HEK293 (cell line): ENCODE measurements around the gene ADK.

Source experiments
- EGR2 ChIP-seq: fragments of 450-650 bp; formaldehyde crosslinking; IDR thresholded peaks from 2 replicates; pipeline ENCODE4 v1.5.1; 2016; ENCODE audit warnings: low read depth, missing biosample characterization, missing genetic modification characterization
- FEZF1 ChIP-seq: fragments of 450-650 bp; formaldehyde crosslinking; IDR thresholded peaks from 2 replicates; pipeline ENCODE4 v1.5.1; 2016; ENCODE audit warnings: missing biosample characterization, missing genetic modification characterization
- KLF1 ChIP-seq: fragments of 450-650 bp; formaldehyde crosslinking; IDR thresholded peaks from 2 replicates; pipeline ENCODE4 v1.5.1; 2016; ENCODE audit warnings: missing biosample characterization, missing genetic modification characterization
- MYNN ChIP-seq: fragments of 450-650 bp; formaldehyde crosslinking; IDR thresholded peaks from 2 replicates; pipeline ENCODE4 v1.5.1; 2016; ENCODE audit warnings: missing biosample characterization, missing genetic modification characterization, borderline replicate concordance
- SP2 ChIP-seq: fragments of 450-650 bp; formaldehyde crosslinking; IDR thresholded peaks from 2 replicates; pipeline ENCODE4 v1.5.1; 2016; ENCODE audit warnings: missing biosample characterization, missing genetic modification characterization
- SP7 ChIP-seq: fragments of 450-650 bp; formaldehyde crosslinking; IDR thresholded peaks from 2 replicates; pipeline ENCODE4 v1.5.1; 2016; ENCODE audit warnings: missing biosample characterization, missing genetic modification characterization
- ZBTB8A ChIP-seq: fragments of 450-650 bp; formaldehyde crosslinking; IDR thresholded peaks from 2 replicates; pipeline ENCODE4 v1.5.1; 2016; ENCODE audit warnings: missing biosample characterization, missing genetic modification characterization
- ZEB2 ChIP-seq: fragments of 450-650 bp; formaldehyde crosslinking; IDR thresholded peaks from 2 replicates; pipeline ENCODE4 v1.5.1; 2016; ENCODE audit warnings: missing biosample characterization, missing genetic modification characterization
- ZFP3 ChIP-seq: fragments of 450-650 bp; formaldehyde crosslinking; IDR thresholded peaks from 2 replicates; pipeline ENCODE4 v1.5.1; 2016; ENCODE audit warnings: low read depth, missing biosample characterization, missing genetic modification characterization
- ZFP37 ChIP-seq: fragments of 450-650 bp; formaldehyde crosslinking; IDR thresholded peaks from 2 replicates; pipeline ENCODE4 v1.5.1; 2016; ENCODE audit warnings: missing biosample characterization, missing genetic modification characterization
- ZFP41 ChIP-seq: fragments of 450-650 bp; formaldehyde crosslinking; IDR thresholded peaks from 2 replicates; pipeline ENCODE4 v1.5.1; 2016; ENCODE audit warnings: missing biosample characterization, missing genetic modification characterization, borderline replicate concordance
- ZNF114 ChIP-seq: fragments of 450-650 bp; formaldehyde crosslinking; IDR thresholded peaks from 2 replicates; pipeline ENCODE4 v1.5.0; 2017; ENCODE audit warnings: missing biosample characterization, missing genetic modification characterization
- ZNF223 ChIP-seq: fragments of 450-650 bp; formaldehyde crosslinking; IDR thresholded peaks from 2 replicates; pipeline ENCODE4 v1.5.1; 2016; ENCODE audit warnings: missing biosample characterization, missing genetic modification characterization
- ZNF248 ChIP-seq: fragments of 450-650 bp; formaldehyde crosslinking; IDR thresholded peaks from 2 replicates; pipeline ENCODE4 v1.5.1; 2017; ENCODE audit warnings: missing biosample characterization, missing genetic modification characterization
- ZNF266 ChIP-seq: fragments of 450-650 bp; formaldehyde crosslinking; IDR thresholded peaks from 2 replicates; pipeline ENCODE4 v1.5.1; 2016; ENCODE audit warnings: missing biosample characterization, missing genetic modification characterization, low read depth
- ZNF350 ChIP-seq: fragments of 450-650 bp; formaldehyde crosslinking; IDR thresholded peaks from 2 replicates; pipeline ENCODE4 v1.5.0; 2017; ENCODE audit warnings: missing biosample characterization, mild to moderate bottlenecking, missing genetic modification characterization
- ZNF433 ChIP-seq: fragments of 450-650 bp; formaldehyde crosslinking; IDR thresholded peaks from 2 replicates; pipeline ENCODE4 v1.5.1; 2016; ENCODE audit warnings: missing biosample characterization, missing genetic modification characterization, low read depth
- ZNF549 ChIP-seq: fragments of 450-650 bp; IDR thresholded peaks from 2 replicates; pipeline ENCODE4 v1.5.1; 2018; ENCODE audit warnings: missing biosample characterization, missing genetic modification characterization, mild to moderate bottlenecking, inconsistent platforms, moderate library complexity
- ZNF571 ChIP-seq: fragments of 450-650 bp; formaldehyde crosslinking; IDR thresholded peaks from 2 replicates; pipeline ENCODE4 v1.5.0; 2017; ENCODE audit warnings: missing biosample characterization, missing genetic modification characterization
- ZNF585B ChIP-seq: fragments of 450-650 bp; formaldehyde crosslinking; IDR thresholded peaks from 2 replicates; pipeline ENCODE4 v1.5.1; 2016; ENCODE audit warnings: missing biosample characterization, missing genetic modification characterization
- ZNF624 ChIP-seq: fragments of 450-650 bp; formaldehyde crosslinking; IDR thresholded peaks from 2 replicates; pipeline ENCODE4 v1.5.1; 2017; ENCODE audit warnings: missing biosample characterization, missing genetic modification characterization
- ZNF658 ChIP-seq: fragments of 450-650 bp; formaldehyde crosslinking; IDR thresholded peaks from 2 replicates; pipeline ENCODE4; 2016; ENCODE audit warnings: missing biosample characterization, missing genetic modification characterization
- ZNF707 ChIP-seq: fragments of 450-650 bp; formaldehyde crosslinking; IDR thresholded peaks from 2 replicates; pipeline ENCODE4 v1.5.1; 2016; ENCODE audit warnings: missing biosample characterization, missing genetic modification characterization
- TF ChIP-seq, protein P1 (sequence below): fragments of 450-650 bp; formaldehyde crosslinking; conservative IDR thresholded peaks from 2 replicates; pipeline ENCODE4 v1.5.1; 2016; ENCODE audit warnings: low read depth, missing biosample characterization, missing genetic modification characterization
- TF ChIP-seq, protein P2 (sequence below): fragments of 450-650 bp; formaldehyde crosslinking; IDR thresholded peaks from 2 replicates; pipeline ENCODE4 v1.5.1; 2016; ENCODE audit warnings: missing biosample characterization, missing genetic modification characterization
- TF ChIP-seq, protein P3 (sequence below): fragments of 450-650 bp; IDR thresholded peaks from 2 replicates; pipeline ENCODE4 v1.5.1; 2018; ENCODE audit warnings: missing biosample characterization, mild to moderate bottlenecking, missing genetic modification characterization
- TF ChIP-seq, protein P4 (sequence below): fragments of 450-650 bp; formaldehyde crosslinking; IDR thresholded peaks from 2 replicates; pipeline ENCODE4 v1.5.1; 2016; ENCODE audit warnings: missing biosample characterization, missing genetic modification characterization

Gene ADK

DNA sequence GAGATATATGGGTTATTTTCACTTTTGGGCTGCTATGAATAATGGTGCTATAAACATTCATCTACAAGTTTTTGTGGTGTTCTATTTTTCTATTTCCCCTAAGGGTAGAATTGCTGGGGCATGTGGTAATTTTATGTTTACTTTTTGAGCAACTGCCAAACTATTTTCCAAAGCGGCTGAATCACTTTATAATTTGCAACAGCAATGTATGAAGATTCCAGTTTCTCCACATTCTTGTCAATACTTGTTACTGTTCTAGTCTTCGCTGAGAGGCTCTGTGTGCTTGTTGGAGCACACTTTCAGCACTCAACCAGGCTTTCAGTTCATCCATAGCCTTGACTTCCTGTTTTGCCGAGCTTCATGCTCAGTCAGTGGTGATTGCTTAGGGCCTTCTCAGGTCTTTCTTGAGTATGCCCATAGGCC lies 39.0 kb downstream of the ADK start (continued):
- TF ChIP-seq, protein P1, sequence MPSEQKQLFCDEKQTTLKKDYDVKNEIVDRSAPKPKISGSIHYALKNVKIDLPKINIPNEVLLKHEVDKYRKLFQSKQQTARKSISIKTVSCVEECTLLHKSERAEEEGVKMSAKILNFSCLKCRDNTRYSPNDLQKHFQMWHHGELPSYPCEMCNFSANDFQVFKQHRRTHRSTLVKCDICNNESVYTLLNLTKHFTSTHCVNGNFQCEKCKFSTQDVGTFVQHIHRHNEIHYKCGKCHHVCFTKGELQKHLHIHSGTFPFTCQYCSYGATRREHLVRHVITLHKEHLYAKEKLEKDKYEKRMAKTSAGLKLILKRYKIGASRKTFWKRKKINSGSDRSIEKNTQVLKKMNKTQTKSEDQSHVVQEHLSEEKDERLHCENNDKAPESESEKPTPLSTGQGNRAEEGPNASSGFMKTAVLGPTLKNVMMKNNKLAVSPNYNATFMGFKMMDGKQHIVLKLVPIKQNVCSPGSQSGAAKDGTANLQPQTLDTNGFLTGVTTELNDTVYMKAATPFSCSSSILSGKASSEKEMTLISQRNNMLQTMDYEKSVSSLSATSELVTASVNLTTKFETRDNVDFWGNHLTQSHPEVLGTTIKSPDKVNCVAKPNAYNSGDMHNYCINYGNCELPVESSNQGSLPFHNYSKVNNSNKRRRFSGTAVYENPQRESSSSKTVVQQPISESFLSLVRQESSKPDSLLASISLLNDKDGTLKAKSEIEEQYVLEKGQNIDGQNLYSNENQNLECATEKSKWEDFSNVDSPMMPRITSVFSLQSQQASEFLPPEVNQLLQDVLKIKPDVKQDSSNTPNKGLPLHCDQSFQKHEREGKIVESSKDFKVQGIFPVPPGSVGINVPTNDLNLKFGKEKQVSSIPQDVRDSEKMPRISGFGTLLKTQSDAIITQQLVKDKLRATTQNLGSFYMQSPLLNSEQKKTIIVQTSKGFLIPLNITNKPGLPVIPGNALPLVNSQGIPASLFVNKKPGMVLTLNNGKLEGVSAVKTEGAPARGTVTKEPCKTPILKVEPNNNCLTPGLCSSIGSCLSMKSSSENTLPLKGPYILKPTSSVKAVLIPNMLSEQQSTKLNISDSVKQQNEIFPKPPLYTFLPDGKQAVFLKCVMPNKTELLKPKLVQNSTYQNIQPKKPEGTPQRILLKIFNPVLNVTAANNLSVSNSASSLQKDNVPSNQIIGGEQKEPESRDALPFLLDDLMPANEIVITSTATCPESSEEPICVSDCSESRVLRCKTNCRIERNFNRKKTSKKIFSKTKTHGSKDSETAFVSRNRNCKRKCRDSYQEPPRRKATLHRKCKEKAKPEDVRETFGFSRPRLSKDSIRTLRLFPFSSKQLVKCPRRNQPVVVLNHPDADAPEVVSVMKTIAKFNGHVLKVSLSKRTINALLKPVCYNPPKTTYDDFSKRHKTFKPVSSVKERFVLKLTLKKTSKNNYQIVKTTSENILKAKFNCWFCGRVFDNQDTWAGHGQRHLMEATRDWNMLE, result no peak
- TF ChIP-seq ZEB2 (tag by site-specific recombination) (peak; percentile 83; the same call in 1 of the 2 replicates), ZFP37 (tag by site-specific recombination) (no peak), ZNF707 (tag by site-specific recombination) (no peak), ZNF433 (tag by site-specific recombination) (no peak), ZNF248 (tag by site-specific recombination) (no peak), ZNF549 (tag by site-specific recombination) (no peak), SP2 (tag by site-specific recombination) (no peak), EGR2 (tag by site-specific recombination) (no peak), ZNF223 (no peak), ZNF350 (no peak), ZNF266 (tag by site-specific recombination) (no peak), MYNN (no peak), ZNF585B (tag by site-specific recombination) (no peak), SP7 (tag by site-specific recombination) (peak; percentile 45; the same call in 1 of the 2 replicates), ZNF114 (no peak), KLF1 (tag by site-specific recombination) (no peak), ZFP41 (tag by site-specific recombination) (no peak), ZNF658 (tag by site-specific recombination) (no peak), ZBTB8A (0 out of 2 replicates have a peak, but pooled peaks have one; percentile 20), ZFP3 (no peak), FEZF1 (tag by site-specific recombination) (peak; percentile 53; the same call in 1 of the 2 replicates), ZNF624 (tag by site-specific recombination) (no peak), ZNF571 (tag by site-specific recombination) (no peak)
- TF ChIP-seq, protein P2, sequence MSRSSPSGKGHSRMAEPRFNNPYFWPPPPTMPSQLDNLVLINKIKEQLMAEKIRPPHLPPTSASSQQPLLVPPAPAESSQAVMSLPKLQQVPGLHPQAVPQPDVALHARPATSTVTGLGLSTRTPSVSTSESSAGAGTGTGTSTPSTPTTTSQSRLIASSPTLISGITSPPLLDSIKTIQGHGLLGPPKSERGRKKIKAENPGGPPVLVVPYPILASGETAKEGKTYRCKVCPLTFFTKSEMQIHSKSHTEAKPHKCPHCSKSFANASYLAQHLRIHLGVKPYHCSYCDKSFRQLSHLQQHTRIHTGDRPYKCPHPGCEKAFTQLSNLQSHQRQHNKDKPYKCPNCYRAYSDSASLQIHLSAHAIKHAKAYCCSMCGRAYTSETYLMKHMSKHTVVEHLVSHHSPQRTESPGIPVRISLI (tag by site-specific recombination), result 0 out of 2 replicates have a peak, but pooled peaks have one; percentile 36
- TF ChIP-seq, protein P3, sequence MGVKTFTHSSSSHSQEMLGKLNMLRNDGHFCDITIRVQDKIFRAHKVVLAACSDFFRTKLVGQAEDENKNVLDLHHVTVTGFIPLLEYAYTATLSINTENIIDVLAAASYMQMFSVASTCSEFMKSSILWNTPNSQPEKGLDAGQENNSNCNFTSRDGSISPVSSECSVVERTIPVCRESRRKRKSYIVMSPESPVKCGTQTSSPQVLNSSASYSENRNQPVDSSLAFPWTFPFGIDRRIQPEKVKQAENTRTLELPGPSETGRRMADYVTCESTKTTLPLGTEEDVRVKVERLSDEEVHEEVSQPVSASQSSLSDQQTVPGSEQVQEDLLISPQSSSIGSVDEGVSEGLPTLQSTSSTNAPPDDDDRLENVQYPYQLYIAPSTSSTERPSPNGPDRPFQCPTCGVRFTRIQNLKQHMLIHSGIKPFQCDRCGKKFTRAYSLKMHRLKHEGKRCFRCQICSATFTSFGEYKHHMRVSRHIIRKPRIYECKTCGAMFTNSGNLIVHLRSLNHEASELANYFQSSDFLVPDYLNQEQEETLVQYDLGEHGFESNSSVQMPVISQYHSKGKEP (tag by site-specific recombination), result 0 out of 2 replicates have a peak, but pooled peaks have one; percentile 7
- TF ChIP-seq, protein P4, sequence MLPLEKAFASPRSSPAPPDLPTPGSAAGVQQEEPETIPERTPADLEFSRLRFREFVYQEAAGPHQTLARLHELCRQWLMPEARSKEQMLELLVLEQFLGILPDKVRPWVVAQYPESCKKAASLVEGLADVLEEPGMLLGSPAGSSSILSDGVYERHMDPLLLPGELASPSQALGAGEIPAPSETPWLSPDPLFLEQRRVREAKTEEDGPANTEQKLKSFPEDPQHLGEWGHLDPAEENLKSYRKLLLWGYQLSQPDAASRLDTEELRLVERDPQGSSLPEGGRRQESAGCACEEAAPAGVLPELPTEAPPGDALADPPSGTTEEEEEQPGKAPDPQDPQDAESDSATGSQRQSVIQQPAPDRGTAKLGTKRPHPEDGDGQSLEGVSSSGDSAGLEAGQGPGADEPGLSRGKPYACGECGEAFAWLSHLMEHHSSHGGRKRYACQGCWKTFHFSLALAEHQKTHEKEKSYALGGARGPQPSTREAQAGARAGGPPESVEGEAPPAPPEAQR (tag by site-specific recombination), result no peak
